Caki2 (cell line): ENCODE measurements around the gene DAD1. TPM values are rescaled to one million over a fixed set of nuclear protein-coding genes. Genes with fewer than 3 reads are reported as not detected.
"Not testable (repeated sequence)": the region's sequence is repeated elsewhere in the genome, so short reads cannot be mapped to it uniquely, and the experiment has no call there.

ENCODE experiments used
- DNase-seq: peaks from one replicate; pipeline ENCODE4 v3.0.0-alpha.2; 2015; ENCODE audit warnings: low read depth
- in situ Hi-C: cut with HindIII; loops from 2 replicates; pipeline ENCODE4 v1.10.0; 2016; ENCODE audit warnings: low sequenced_read_pairs, low pct_unique_long_range_greater_than_20kb, mixed read lengths
- total RNA-seq: library from RNA; depleted of rRNA; stranded (reverse); fragments of >200 nt; shearing (Covaris generic); gene quantifications from 2 replicates; pipeline ENCODE4 v1.2.3, GENCODE V29; 2014; ENCODE audit warnings: low replicate concordance; rRNA removed

Gene DAD1
- 286 and 398 TPM in 2 replicates for total RNA-seq

- DNase-seq = peak; percentile 97
- in situ Hi-C loops = no loop called here
Measured at GRCh38 chr14:22589096-22589839, at the start of gene DAD1. Gene DAD1, minus strand, starts transcription at chr14:22589224. Its CDS starts 67 bp downstream, at chr14:22589157.

- in situ Hi-C loops = not testable (repeated sequence)
Measured at GRCh38 chr14:22635980-22636379, 47.0 kb upstream of the DAD1 start.

GRCh38 chr14:22634233-22634900 lies 45.3 kb upstream of the DAD1 start:
- DNase-seq = no peak
- in situ Hi-C loops = no loop called here

More at GRCh38 chr14:22635980-22636379, 47.0 kb upstream of the DAD1 start:
- not testable (repeated sequence) for DNase-seq

GRCh38 chr14:22630486-22630885 lies 41.5 kb upstream of the DAD1 start:
- in situ Hi-C loops = no loop called here
- DNase-seq = no peak

GRCh38 chr14:22630066-22630465 lies 41.0 kb upstream of the DAD1 start:
- in situ Hi-C loops = no loop called here
- no peak for DNase-seq

- DNase-seq = no peak
- in situ Hi-C loops = no loop called here
Measured at GRCh38 chr14:22629361-22629760, 40.3 kb upstream of the DAD1 start.

GRCh38 chr14:22627506-22628263 lies 38.7 kb upstream of the DAD1 start:
- DNase-seq = no peak
- in situ Hi-C loops = no loop called here

GRCh38 chr14:22626590-22626989 lies 37.6 kb upstream of the DAD1 start:
- no peak for DNase-seq
- in situ Hi-C loops = no loop called here

GRCh38 chr14:22623047-22623446 lies 34.0 kb upstream of the DAD1 start:
- DNase-seq = no peak
- in situ Hi-C loops = no loop called here

GRCh38 chr14:22622255-22622654 lies 33.2 kb upstream of the DAD1 start:
- in situ Hi-C loops = no loop called here
- DNase-seq = no peak

- in situ Hi-C loops, DNase-seq: not testable (repeated sequence)
Measured at GRCh38 chr14:22615765-22616164, 26.7 kb upstream of the DAD1 start.

- DNase-seq = peak; percentile 98
- in situ Hi-C loops = no loop called here
Measured at GRCh38 chr14:22614240-22614799, 25.3 kb upstream of the DAD1 start.

- DNase-seq = no peak
- in situ Hi-C loops = no loop called here
Measured at GRCh38 chr14:22613736-22614239, 24.8 kb upstream of the DAD1 start.

- DNase-seq = no peak
- in situ Hi-C loops = no loop called here
Measured at GRCh38 chr14:22613106-22613695, 24.2 kb upstream of the DAD1 start.

- in situ Hi-C loops = no loop called here
- DNase-seq = no peak
Measured at GRCh38 chr14:22610931-22611330, 21.9 kb upstream of the DAD1 start.

GRCh38 chr14:22607291-22607690 lies 18.3 kb upstream of the DAD1 start:
- no peak for DNase-seq
- in situ Hi-C loops = no loop called here

GRCh38 chr14:22606380-22606779 lies 17.4 kb upstream of the DAD1 start:
- in situ Hi-C loops = no loop called here
- DNase-seq = no peak

- in situ Hi-C loops = no loop called here
- no peak for DNase-seq
Measured at GRCh38 chr14:22602862-22603261, 13.8 kb upstream of the DAD1 start.
